ENCODE data around the gene CEL. TPM values are rescaled to one million over a fixed set of nuclear protein-coding genes. Genes with fewer than 3 reads are reported as not detected.
"Not testable (repeated sequence)": the region's sequence is repeated elsewhere in the genome, so short reads cannot be mapped to it uniquely, and the experiment has no call there.

The CEL gene
- total RNA-seq, 1 donor from 2014 or later, result not detected

- H3K4me1 ChIP-seq (ENCODE audit: control insufficient read depth in 3 of 3, insufficient read depth in 3 of 3, low read length in 3 of 3), result peaks cover 26 to 67% (median 34%) of the 10 kb centered on the region in 3 donors
- H3K36me3 ChIP-seq (ENCODE audit: control insufficient read depth in 3 of 3, insufficient read depth in 3 of 3, low read length in 3 of 3), result peaks cover 0 to 8% (median 3%) of the 10 kb centered on the region in 3 donors
- H3K9ac ChIP-seq (ENCODE audit: low read depth in 1 of 3, low read length in 3 of 3), result no peak overlapping the region
- peak overlapping the region; percentile 21 to 93 (median 49) for H3K4me3 ChIP-seq (ENCODE audit: low read length in 3 of 3)
- H3K27me3 ChIP-seq (ENCODE audit: control insufficient read depth in 3 of 3, insufficient read depth in 3 of 3, low read length in 3 of 3), result no peaks in the 10 kb centered on the region
- H3K9me3 ChIP-seq (ENCODE audit: control insufficient read depth in 3 of 3, low read length in 3 of 3), result no peaks in the 10 kb centered on the region
- H3K27ac ChIP-seq (ENCODE audit: low read depth, low read length), result no peak overlapping the region
Measured at GRCh38 chr9:133032171-133032570, 29.6 kb upstream of the CEL start.

- no peaks in the 10 kb centered on the region for H3K9me3 ChIP-seq (ENCODE audit: control insufficient read depth in 3 of 3, low read length in 3 of 3)
- H3K9ac ChIP-seq (ENCODE audit: low read depth in 1 of 3, low read length in 3 of 3), result peak overlapping the region in 1 of 3 donors; percentile 7
- peaks cover 30 to 62% (median 33%) of the 10 kb centered on the region in 3 donors for H3K4me1 ChIP-seq (ENCODE audit: control insufficient read depth in 3 of 3, insufficient read depth in 3 of 3, low read length in 3 of 3)
- H3K36me3 ChIP-seq (ENCODE audit: control insufficient read depth in 3 of 3, insufficient read depth in 3 of 3, low read length in 3 of 3), result peaks cover 0 to 8% (median 3%) of the 10 kb centered on the region in 3 donors
- no peaks in the 10 kb centered on the region for H3K27me3 ChIP-seq (ENCODE audit: control insufficient read depth in 3 of 3, insufficient read depth in 3 of 3, low read length in 3 of 3)
- no peak overlapping the region for H3K27ac ChIP-seq (ENCODE audit: low read depth, low read length)
- H3K4me3 ChIP-seq (ENCODE audit: low read length in 3 of 3), result no peak overlapping the region
Measured at GRCh38 chr9:133035669-133036068, 26.1 kb upstream of the CEL start.

DNA sequence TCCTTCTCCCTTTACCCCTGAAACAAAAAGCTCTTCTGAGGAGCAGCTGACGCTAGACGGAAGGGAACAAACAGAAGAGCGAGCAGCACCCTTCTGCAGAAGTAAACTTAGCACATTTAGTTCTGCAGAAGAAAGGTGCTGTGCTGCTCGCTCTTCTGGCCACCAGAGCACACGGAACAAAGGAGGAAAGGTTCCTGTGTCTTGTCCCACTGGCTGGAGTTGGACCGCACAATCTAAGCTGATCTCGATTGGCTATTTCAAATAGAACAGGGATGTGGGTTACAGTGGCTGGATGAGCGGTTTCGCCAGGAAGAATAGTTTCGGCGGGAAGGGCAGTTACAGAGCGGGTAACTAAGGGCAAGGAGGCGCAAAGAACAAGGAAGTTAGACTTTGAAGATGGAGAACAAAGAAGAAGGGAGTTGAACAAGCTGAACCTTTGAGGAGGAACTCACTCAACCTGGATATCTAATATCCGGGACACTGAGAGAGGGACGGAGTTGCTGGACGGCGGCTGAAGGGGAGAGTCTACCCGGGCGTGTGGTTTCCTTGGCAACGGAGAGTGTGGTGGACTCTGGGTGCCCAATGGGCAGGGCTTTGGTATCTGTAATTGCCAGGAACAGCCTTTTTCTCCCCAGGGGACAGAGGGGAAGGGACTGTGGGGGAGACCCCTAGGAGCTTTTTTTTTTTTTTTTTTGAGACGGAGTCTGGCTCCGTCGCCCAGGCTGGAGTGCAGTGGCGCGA is 23.8 kb upstream of the CEL start:
- no peaks in the 10 kb centered on the region for H3K9me3 ChIP-seq (ENCODE audit: control insufficient read depth in 3 of 3, low read length in 3 of 3)
- H3K4me1 ChIP-seq (ENCODE audit: control insufficient read depth in 3 of 3, insufficient read depth in 3 of 3, low read length in 3 of 3), result peaks cover 18 to 41% (median 20%) of the 10 kb centered on the region in 3 donors
- no peak overlapping the region for H3K27ac ChIP-seq (ENCODE audit: low read depth, low read length)
- H3K27me3 ChIP-seq (ENCODE audit: control insufficient read depth in 3 of 3, insufficient read depth in 3 of 3, low read length in 3 of 3), result no peaks in the 10 kb centered on the region
- H3K4me3 ChIP-seq (ENCODE audit: low read length in 3 of 3), result no peak overlapping the region
- H3K9ac ChIP-seq (ENCODE audit: low read depth in 1 of 3, low read length in 3 of 3), result no peak overlapping the region
- H3K36me3 ChIP-seq (ENCODE audit: control insufficient read depth in 3 of 3, insufficient read depth in 3 of 3, low read length in 3 of 3), result peaks cover 10 to 18% (median 11%) of the 10 kb centered on the region in 3 donors

GRCh38 chr9:133040892-133041479 is 20.8 kb upstream of the CEL start:
- H3K9me3 ChIP-seq (ENCODE audit: control insufficient read depth in 3 of 3, low read length in 3 of 3); H3K4me3 ChIP-seq (ENCODE audit: low read length in 3 of 3); H3K27me3 ChIP-seq (ENCODE audit: control insufficient read depth in 3 of 3, insufficient read depth in 3 of 3, low read length in 3 of 3); H3K27ac ChIP-seq (ENCODE audit: low read depth, low read length); H3K9ac ChIP-seq (ENCODE audit: low read depth in 1 of 3, low read length in 3 of 3): not testable (repeated sequence)
- Histone ChIP-seq H3K36me3 (ENCODE audit: control insufficient read depth in 3 of 3, insufficient read depth in 3 of 3, low read length in 3 of 3) (peaks cover 31 to 41% (median 34%) of the 10 kb centered on the region in 3 donors), H3K4me1 (ENCODE audit: control insufficient read depth in 3 of 3, insufficient read depth in 3 of 3, low read length in 3 of 3) (peaks cover 5 to 15% (median 11%) of the 10 kb centered on the region in 3 donors)

DNA sequence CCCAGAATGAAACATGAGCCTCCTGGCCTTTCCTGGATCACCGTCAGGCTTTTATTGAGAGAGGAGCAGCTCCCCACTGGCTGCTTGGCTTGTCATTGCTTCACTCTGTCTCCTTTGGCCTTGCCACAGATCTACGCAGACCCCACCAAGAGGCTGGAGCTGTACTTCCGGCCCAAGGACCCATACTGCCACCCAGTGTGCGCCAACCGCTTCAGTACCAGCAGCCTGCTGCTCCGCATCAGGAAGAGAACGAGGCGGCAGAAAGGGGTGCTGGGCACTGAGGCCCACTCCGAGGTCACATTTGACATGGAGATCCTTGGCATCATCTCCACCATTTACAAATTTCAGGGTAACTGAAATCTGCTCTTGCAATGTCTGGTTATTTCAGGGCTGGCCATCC is 19.8 kb upstream of the CEL start:
- Histone ChIP-seq H3K4me1 (ENCODE audit: control insufficient read depth in 3 of 3, insufficient read depth in 3 of 3, low read length in 3 of 3) (peaks cover 5 to 15% (median 8%) of the 10 kb centered on the region in 3 donors), H3K9me3 (ENCODE audit: control insufficient read depth in 3 of 3, low read length in 3 of 3) (no peaks in the 10 kb centered on the region), H3K36me3 (ENCODE audit: control insufficient read depth in 3 of 3, insufficient read depth in 3 of 3, low read length in 3 of 3) (peaks cover 34 to 48% (median 43%) of the 10 kb centered on the region in 3 donors), H3K4me3 (ENCODE audit: low read length in 3 of 3) (no peak overlapping the region), H3K27me3 (ENCODE audit: control insufficient read depth in 3 of 3, insufficient read depth in 3 of 3, low read length in 3 of 3) (no peaks in the 10 kb centered on the region), H3K9ac (ENCODE audit: low read depth in 1 of 3, low read length in 3 of 3) (no peak overlapping the region), H3K27ac (ENCODE audit: low read depth, low read length) (no peak overlapping the region)

DNA sequence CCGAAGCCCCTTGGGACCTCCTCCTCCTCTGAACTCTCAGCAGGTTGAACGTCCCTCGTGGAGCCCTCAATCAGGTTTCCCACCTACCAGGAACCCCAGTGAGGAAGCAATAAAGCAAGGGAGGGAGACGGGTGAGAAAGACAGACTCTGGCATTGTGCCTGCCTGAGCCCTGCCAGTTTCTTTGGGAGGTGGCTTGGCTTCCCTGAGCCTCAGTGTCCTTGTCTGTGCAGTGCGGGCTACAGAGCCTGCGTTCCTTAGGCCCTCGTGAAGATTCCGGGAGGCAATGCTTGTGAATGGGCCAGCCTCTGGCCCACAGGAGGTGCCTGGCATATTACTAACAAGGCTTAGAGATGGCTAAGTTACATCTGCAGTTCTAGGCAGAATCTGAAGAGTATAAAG is 19.1 kb upstream of the CEL start:
- Histone ChIP-seq H3K9ac (ENCODE audit: low read depth in 1 of 3, low read length in 3 of 3) (no peak overlapping the region), H3K36me3 (ENCODE audit: control insufficient read depth in 3 of 3, insufficient read depth in 3 of 3, low read length in 3 of 3) (peaks cover 37 to 52% (median 45%) of the 10 kb centered on the region in 3 donors), H3K9me3 (ENCODE audit: control insufficient read depth in 3 of 3, low read length in 3 of 3) (no peaks in the 10 kb centered on the region)

DNA sequence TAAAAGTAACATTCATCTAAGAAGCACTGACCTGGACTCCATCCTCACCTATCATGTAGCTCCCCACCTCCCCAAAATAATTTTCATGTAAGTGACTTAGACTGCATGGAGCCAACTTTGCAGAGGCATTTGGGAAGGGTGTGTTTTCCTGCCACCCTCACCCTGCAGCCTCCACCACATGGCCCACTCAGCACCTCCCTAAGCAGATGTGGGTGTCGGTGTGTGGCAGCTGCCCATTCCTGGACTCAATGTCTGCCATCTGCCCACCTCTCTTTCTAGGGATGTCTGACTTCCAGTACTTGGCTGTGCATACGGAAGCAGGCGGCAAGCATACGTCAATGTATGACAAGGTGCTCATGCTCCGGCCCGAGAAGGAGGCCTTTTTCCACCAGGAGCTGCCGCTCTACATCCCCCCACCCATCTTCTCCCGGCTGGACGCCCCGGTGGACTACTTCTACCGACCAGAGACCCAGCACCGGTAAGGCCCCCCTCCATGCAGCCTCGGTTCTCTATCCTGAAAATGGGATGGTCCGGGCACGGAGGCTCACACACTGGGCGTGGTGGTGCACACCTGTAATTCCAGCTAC is 18.2 kb upstream of the CEL start:
- no peaks in the 10 kb centered on the region for H3K27me3 ChIP-seq (ENCODE audit: control insufficient read depth in 3 of 3, insufficient read depth in 3 of 3, low read length in 3 of 3)
- no peaks in the 10 kb centered on the region for H3K9me3 ChIP-seq (ENCODE audit: control insufficient read depth in 3 of 3, low read length in 3 of 3)
- peaks cover 5 to 15% (median 8%) of the 10 kb centered on the region in 3 donors for H3K4me1 ChIP-seq (ENCODE audit: control insufficient read depth in 3 of 3, insufficient read depth in 3 of 3, low read length in 3 of 3)
- H3K27ac ChIP-seq (ENCODE audit: low read depth, low read length), result no peak overlapping the region
- peaks cover 39 to 55% (median 45%) of the 10 kb centered on the region in 3 donors for H3K36me3 ChIP-seq (ENCODE audit: control insufficient read depth in 3 of 3, insufficient read depth in 3 of 3, low read length in 3 of 3)
- no peak overlapping the region for H3K4me3 ChIP-seq (ENCODE audit: low read length in 3 of 3)
- no peak overlapping the region for H3K9ac ChIP-seq (ENCODE audit: low read depth in 1 of 3, low read length in 3 of 3)

More for the DNA sequence above, 19.1 kb upstream of the CEL start:
- no peak overlapping the region for H3K4me3 ChIP-seq (ENCODE audit: low read length in 3 of 3)
- no peak overlapping the region for H3K27ac ChIP-seq (ENCODE audit: low read depth, low read length)
- H3K27me3 ChIP-seq (ENCODE audit: control insufficient read depth in 3 of 3, insufficient read depth in 3 of 3, low read length in 3 of 3), result no peaks in the 10 kb centered on the region
- peaks cover 5 to 15% (median 8%) of the 10 kb centered on the region in 3 donors for H3K4me1 ChIP-seq (ENCODE audit: control insufficient read depth in 3 of 3, insufficient read depth in 3 of 3, low read length in 3 of 3)

- Histone ChIP-seq H3K36me3 (ENCODE audit: control insufficient read depth in 3 of 3, insufficient read depth in 3 of 3, low read length in 3 of 3) (peaks cover 39 to 60% (median 46%) of the 10 kb centered on the region in 3 donors), H3K4me3 (ENCODE audit: low read length in 3 of 3) (no peak overlapping the region), H3K27ac (ENCODE audit: low read depth, low read length) (no peak overlapping the region), H3K4me1 (ENCODE audit: control insufficient read depth in 3 of 3, insufficient read depth in 3 of 3, low read length in 3 of 3) (peaks cover 5 to 15% (median 8%) of the 10 kb centered on the region in 3 donors), H3K9ac (ENCODE audit: low read depth in 1 of 3, low read length in 3 of 3) (peak overlapping the region in 1 of 3 donors; percentile 45), H3K9me3 (ENCODE audit: control insufficient read depth in 3 of 3, low read length in 3 of 3) (no peaks in the 10 kb centered on the region), H3K27me3 (ENCODE audit: control insufficient read depth in 3 of 3, insufficient read depth in 3 of 3, low read length in 3 of 3) (no peaks in the 10 kb centered on the region)
Measured at GRCh38 chr9:133044125-133044524, 17.7 kb upstream of the CEL start.

GRCh38 chr9:133044661-133045060 is 17.1 kb upstream of the CEL start:
- peak overlapping the region in 1 of 3 donors; percentile 45 for H3K9ac ChIP-seq (ENCODE audit: low read depth in 1 of 3, low read length in 3 of 3)
- H3K4me3 ChIP-seq (ENCODE audit: low read length in 3 of 3), result no peak overlapping the region
- H3K9me3 ChIP-seq (ENCODE audit: control insufficient read depth in 3 of 3, low read length in 3 of 3), result no peaks in the 10 kb centered on the region
- peaks cover 39 to 60% (median 52%) of the 10 kb centered on the region in 3 donors for H3K36me3 ChIP-seq (ENCODE audit: control insufficient read depth in 3 of 3, insufficient read depth in 3 of 3, low read length in 3 of 3)
- H3K4me1 ChIP-seq (ENCODE audit: control insufficient read depth in 3 of 3, insufficient read depth in 3 of 3, low read length in 3 of 3), result peaks cover 5 to 15% (median 8%) of the 10 kb centered on the region in 3 donors
- H3K27ac ChIP-seq (ENCODE audit: low read depth, low read length), result no peak overlapping the region
- H3K27me3 ChIP-seq (ENCODE audit: control insufficient read depth in 3 of 3, insufficient read depth in 3 of 3, low read length in 3 of 3), result no peaks in the 10 kb centered on the region

DNA sequence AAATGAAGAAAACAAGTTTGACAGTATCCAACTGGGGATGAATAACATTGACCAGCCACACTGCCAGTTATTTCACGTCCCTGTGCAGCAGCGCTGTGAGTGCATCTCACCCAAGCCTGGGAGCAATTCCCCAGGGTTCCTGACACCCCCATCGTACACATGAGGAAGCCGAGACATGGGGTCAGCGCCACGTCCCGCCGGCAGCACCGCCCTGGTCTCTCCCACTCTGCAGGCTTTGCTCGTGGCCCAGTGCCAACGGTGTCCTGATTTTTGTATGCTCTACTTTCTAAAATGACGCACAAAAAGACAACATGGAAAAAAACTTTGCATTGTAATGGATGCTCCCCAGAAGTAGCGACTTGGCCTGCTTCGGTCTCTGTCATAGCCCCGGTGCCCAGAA is 16.6 kb upstream of the CEL start:
- Histone ChIP-seq H3K4me1 (ENCODE audit: control insufficient read depth in 3 of 3, insufficient read depth in 3 of 3, low read length in 3 of 3) (peaks cover 5 to 10% (median 5%) of the 10 kb centered on the region in 3 donors), H3K4me3 (ENCODE audit: low read length in 3 of 3) (no peak overlapping the region), H3K9me3 (ENCODE audit: control insufficient read depth in 3 of 3, low read length in 3 of 3) (no peaks in the 10 kb centered on the region), H3K27me3 (ENCODE audit: control insufficient read depth in 3 of 3, insufficient read depth in 3 of 3, low read length in 3 of 3) (no peaks in the 10 kb centered on the region), H3K9ac (ENCODE audit: low read depth in 1 of 3, low read length in 3 of 3) (no peak overlapping the region), H3K27ac (ENCODE audit: low read depth, low read length) (no peak overlapping the region), H3K36me3 (ENCODE audit: control insufficient read depth in 3 of 3, insufficient read depth in 3 of 3, low read length in 3 of 3) (peaks cover 43 to 64% (median 56%) of the 10 kb centered on the region in 3 donors)

All from skeletal muscle tissue (tissue), 4 donors.